Caco-2 (cell line): ENCODE data around the gene DIAPH2. TPM values are rescaled to one million over a fixed set of nuclear protein-coding genes. Genes with fewer than 3 reads are reported as not detected.

Experiments
- BruUV-seq: library from RNA; stranded (reverse); fragments of 400-500 nt; replicated peaks from 2 replicates; lab custom pipeline; 2021; lab: Mats Ljungman, UMichigan
- CTCF ChIA-PET: fragments of 300-600 bp; sonication (Branson Sonifier 250); formaldehyde crosslinking; loops from one replicate; lab custom pipeline; 2022; ENCODE audit warnings: antibody characterized with exemption; lab: Charles Lee
- POLR2A ChIA-PET: fragments of 300-600 bp; sonication (Branson Sonifier 250); formaldehyde crosslinking; loops from one replicate; lab custom pipeline; 2022; ENCODE audit warnings: antibody characterized with exemption; lab: Charles Lee
- DNase-seq, 2 experiments: peaks; one replicate each; pipeline versions ENCODE4 v3.0.0 to v3.0.0-alpha.2; 2020 to 2022
- H3K27me3 ChIP-seq: replicated peaks from 2 replicates; pipeline ENCODE4 v1.6.0; 2011; ENCODE audit warnings: low read length; ENCODE audit not compliant: control insufficient read depth, insufficient read depth
- H3K36me3 ChIP-seq: 2 replicates; pipeline ENCODE4 v1.5.1; 2011; ENCODE audit warnings: low read length; ENCODE audit not compliant: control insufficient read depth, insufficient read depth
- H3K4me1 ChIP-seq: fragments of 250-450 bp; sonication (Bioruptor Pico); 2 replicates; pipeline ENCODE4 v1.5.1; 2020; ENCODE audit warnings: mild to moderate bottlenecking
- H3K4me3 ChIP-seq: 2 replicates; pipeline ENCODE4 v1.5.1; 2011; ENCODE audit warnings: low read depth, mild to moderate bottlenecking, control low read depth, low read length
- H3K9me3 ChIP-seq: fragments of 250-450 bp; sonication (Bioruptor Pico); 2 replicates; pipeline ENCODE4 v1.5.1; 2020; ENCODE audit warnings: mild to moderate bottlenecking, moderate library complexity
- H3K27ac Mint-ChIP-seq: one replicate; pipeline ENCODE4 v1.8.0; 2022; ENCODE audit warnings: mixed read lengths; ENCODE audit not compliant: unreplicated experiment
- H3K27me3 Mint-ChIP-seq: one replicate; pipeline ENCODE4 v1.8.0; 2022; ENCODE audit warnings: mixed read lengths; ENCODE audit not compliant: insufficient read depth, unreplicated experiment
- H3K36me3 Mint-ChIP-seq: one replicate; pipeline ENCODE4 v1.8.0; 2022; ENCODE audit warnings: mild to moderate bottlenecking, mixed read lengths; ENCODE audit not compliant: insufficient read depth, unreplicated experiment
- H3K4me1 Mint-ChIP-seq: one replicate; pipeline ENCODE4 v1.8.0; 2022; ENCODE audit warnings: low read depth, mixed read lengths; ENCODE audit not compliant: unreplicated experiment
- H3K4me3 Mint-ChIP-seq: one replicate; pipeline ENCODE4 v1.8.0; 2022; ENCODE audit warnings: mild to moderate bottlenecking, moderate library complexity, mixed read lengths; ENCODE audit not compliant: unreplicated experiment
- H3K9me3 Mint-ChIP-seq: one replicate; pipeline ENCODE4 v1.8.0; 2022; ENCODE audit warnings: mixed read lengths; ENCODE audit not compliant: unreplicated experiment
- intact Hi-C: fragments of 100-400 bp; cut with micrococcal nuclease; formaldehyde crosslinking; loops from one replicate; pipeline ENCODE4 v1.10.0; 2022; ENCODE audit not compliant: unreplicated experiment
- total RNA-seq: library from RNA; stranded (reverse); gene quantifications from 2 replicates; pipeline ENCODE4 v1.2.3, GENCODE V29; 2022
- TF ChIP-seq, protein P1 (sequence below), 2 experiments: fragments of 200-600 bp in 1 of 2; IDR thresholded peaks; 1 replicate in 1 of 2; 2 replicates in 1 of 2; pipeline versions ENCODE4 v1.5.1 to v1.8.0; 2011 to 2022; ENCODE audit warnings: antibody characterized with exemption in 1 of 2, control low read depth in 1 of 2, inconsistent platforms in 1 of 2, low read depth in 1 of 2, low read length in 1 of 2, mild to moderate bottlenecking in 1 of 2, moderate library complexity in 1 of 2; ENCODE audit not compliant: insufficient read depth in 1 of 2, severe bottlenecking in 1 of 2, unreplicated experiment in 1 of 2

DIAPH2 gene
- total RNA-seq, 1 experiment from 2014 or later: 16.1 TPM

DNA sequence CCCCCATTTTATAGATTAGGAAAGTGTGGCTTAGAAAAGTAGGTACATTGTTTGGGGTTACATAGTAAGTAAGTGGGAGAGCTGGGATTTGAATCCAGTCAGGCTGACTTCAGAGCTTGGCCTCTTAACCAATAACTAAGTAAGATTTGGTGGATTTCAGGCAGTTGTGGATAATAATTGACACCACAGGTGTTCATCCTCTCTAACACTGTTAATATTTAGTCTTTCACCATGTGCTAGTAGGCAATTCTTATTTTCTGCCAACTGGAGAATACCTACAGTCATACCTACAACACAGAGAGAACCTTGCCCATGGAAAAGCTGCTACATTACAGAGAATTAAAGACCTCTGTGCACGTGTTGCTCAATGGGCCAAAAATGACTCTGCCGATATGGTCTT, 89.5 kb downstream of the DIAPH2 start:
- BruUV-seq: no TSS peak
- Mint-ChIP-seq H3K27ac (no peak overlapping the region), H3K9me3 (no peaks in the 10 kb centered on the region), H3K27me3 (no peaks in the 10 kb centered on the region), H3K4me1 (no peaks in the 10 kb centered on the region), H3K36me3 (no peaks in the 10 kb centered on the region), H3K4me3 (no peak overlapping the region)
- intact Hi-C loops: no loop called here
- Histone ChIP-seq H3K4me3 (no peak overlapping the region), H3K9me3 (no peaks in the 10 kb centered on the region), H3K27me3 (no peaks in the 10 kb centered on the region), H3K36me3 (no peaks in the 10 kb centered on the region), H3K4me1 (no peaks in the 10 kb centered on the region)
- ChIA-PET POLR2A (no interaction called here), CTCF (no interaction called here)
- no peak for DNase-seq
- TF ChIP-seq, protein P1, sequence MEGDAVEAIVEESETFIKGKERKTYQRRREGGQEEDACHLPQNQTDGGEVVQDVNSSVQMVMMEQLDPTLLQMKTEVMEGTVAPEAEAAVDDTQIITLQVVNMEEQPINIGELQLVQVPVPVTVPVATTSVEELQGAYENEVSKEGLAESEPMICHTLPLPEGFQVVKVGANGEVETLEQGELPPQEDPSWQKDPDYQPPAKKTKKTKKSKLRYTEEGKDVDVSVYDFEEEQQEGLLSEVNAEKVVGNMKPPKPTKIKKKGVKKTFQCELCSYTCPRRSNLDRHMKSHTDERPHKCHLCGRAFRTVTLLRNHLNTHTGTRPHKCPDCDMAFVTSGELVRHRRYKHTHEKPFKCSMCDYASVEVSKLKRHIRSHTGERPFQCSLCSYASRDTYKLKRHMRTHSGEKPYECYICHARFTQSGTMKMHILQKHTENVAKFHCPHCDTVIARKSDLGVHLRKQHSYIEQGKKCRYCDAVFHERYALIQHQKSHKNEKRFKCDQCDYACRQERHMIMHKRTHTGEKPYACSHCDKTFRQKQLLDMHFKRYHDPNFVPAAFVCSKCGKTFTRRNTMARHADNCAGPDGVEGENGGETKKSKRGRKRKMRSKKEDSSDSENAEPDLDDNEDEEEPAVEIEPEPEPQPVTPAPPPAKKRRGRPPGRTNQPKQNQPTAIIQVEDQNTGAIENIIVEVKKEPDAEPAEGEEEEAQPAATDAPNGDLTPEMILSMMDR (IDR thresholded peaks at IDR 0.05; ENCODE audit: insufficient read depth in 1 of 2, low read depth in 1 of 2, low read length in 1 of 2, severe bottlenecking in 1 of 2, unreplicated experiment in 1 of 2): no peak

DNA sequence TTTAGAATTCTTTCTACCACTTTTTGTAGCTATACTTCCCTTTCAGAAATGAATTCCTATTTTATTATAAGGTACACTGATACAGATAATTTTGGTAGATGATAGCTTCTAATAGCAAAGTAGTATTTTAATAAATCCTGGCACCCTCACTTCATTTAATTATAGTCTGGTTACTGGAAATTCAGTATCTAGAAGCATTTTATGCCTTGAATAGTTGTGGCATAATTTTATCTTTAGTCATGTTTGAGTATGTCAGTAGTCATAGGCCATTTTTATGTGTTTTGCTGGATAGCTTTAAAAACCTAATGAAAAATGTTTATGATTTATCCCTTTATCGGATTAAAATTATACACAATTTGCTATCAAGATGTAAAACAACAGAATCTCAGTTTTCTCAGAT, 92.3 kb downstream of the DIAPH2 start:
- ChIA-PET CTCF (no interaction called here), POLR2A (no interaction called here)
- BruUV-seq: no TSS peak
- TF ChIP-seq, protein P1 (IDR thresholded peaks at IDR 0.05; ENCODE audit: insufficient read depth in 1 of 2, low read depth in 1 of 2, low read length in 1 of 2, severe bottlenecking in 1 of 2, unreplicated experiment in 1 of 2): no peak
- no peak overlapping the region for H3K27ac Mint-ChIP-seq
- H3K27me3 Mint-ChIP-seq: no peaks in the 10 kb centered on the region
- no peak for DNase-seq
- H3K4me3 ChIP-seq: no peak overlapping the region
- H3K9me3 ChIP-seq: no peaks in the 10 kb centered on the region
- H3K36me3 ChIP-seq: no peaks in the 10 kb centered on the region
- no peak overlapping the region for H3K4me3 Mint-ChIP-seq
- intact Hi-C loops: no loop called here
- no peaks in the 10 kb centered on the region for H3K9me3 Mint-ChIP-seq
- H3K4me1 Mint-ChIP-seq: no peaks in the 10 kb centered on the region
- no peaks in the 10 kb centered on the region for H3K4me1 ChIP-seq
- no peaks in the 10 kb centered on the region for H3K36me3 Mint-ChIP-seq
- H3K27me3 ChIP-seq: no peaks in the 10 kb centered on the region

DNA sequence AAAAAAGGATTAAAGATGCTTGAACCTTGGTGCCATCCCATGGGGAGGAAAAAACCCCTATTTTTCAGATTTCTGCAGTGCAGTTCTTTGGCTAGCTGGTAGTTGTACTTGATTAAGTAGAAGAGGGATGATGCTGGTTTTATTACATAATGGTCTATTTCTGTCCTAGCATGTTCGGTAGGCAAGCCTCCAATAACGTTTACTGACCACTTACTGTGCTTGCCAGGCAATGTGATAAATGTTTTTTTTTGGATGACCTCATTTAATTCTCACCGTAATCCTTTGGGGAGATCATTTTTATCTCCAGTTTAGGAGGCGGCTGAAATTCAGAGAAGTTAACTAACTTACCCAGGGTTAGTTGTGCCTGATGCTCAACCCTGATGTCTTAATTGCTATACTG, 106.9 kb downstream of the DIAPH2 start:
- no peak overlapping the region for H3K4me3 ChIP-seq
- BruUV-seq: no TSS peak
- DNase-seq: no peak
- Mint-ChIP-seq H3K4me1 (no peaks in the 10 kb centered on the region), H3K27me3 (no peaks in the 10 kb centered on the region), H3K4me3 (no peak overlapping the region), H3K27ac (no peak overlapping the region), H3K36me3 (no peaks in the 10 kb centered on the region), H3K9me3 (no peaks in the 10 kb centered on the region)
- no peaks in the 10 kb centered on the region for H3K36me3 ChIP-seq
- no peaks in the 10 kb centered on the region for H3K4me1 ChIP-seq
- POLR2A ChIA-PET: no interaction called here
- intact Hi-C loops: no loop called here
- no peaks in the 10 kb centered on the region for H3K27me3 ChIP-seq
- no peaks in the 10 kb centered on the region for H3K9me3 ChIP-seq
- TF ChIP-seq, protein P1 (IDR thresholded peaks at IDR 0.05; ENCODE audit: insufficient read depth in 1 of 2, low read depth in 1 of 2, low read length in 1 of 2, severe bottlenecking in 1 of 2, unreplicated experiment in 1 of 2): no peak
- CTCF ChIA-PET: no interaction called here
